Astrocyte of the spinal cord (primary cell): ENCODE measurements around the gene MAT2A.

ENCODE experiments used
- DNase-seq: peaks from one replicate; pipeline ENCODE4 v3.0.0; 2011; ENCODE audit warnings: low read depth, low spot score
- H3K4me3 ChIP-seq: 2 replicates; pipeline ENCODE4 v1.5.1; 2011; ENCODE audit warnings: low read depth, mild to moderate bottlenecking, low read length, moderate library complexity
- in situ Hi-C: cut with HindIII; loops from 2 replicates; pipeline ENCODE4 v1.10.0; 2017; ENCODE audit warnings: low sequenced_read_pairs
- TF ChIP-seq, protein P1 (sequence below): IDR thresholded peaks from 2 replicates; pipeline ENCODE4 v1.5.1; 2012; ENCODE audit warnings: low read depth, mild to moderate bottlenecking, low read length, inconsistent platforms

MAT2A gene

DNA sequence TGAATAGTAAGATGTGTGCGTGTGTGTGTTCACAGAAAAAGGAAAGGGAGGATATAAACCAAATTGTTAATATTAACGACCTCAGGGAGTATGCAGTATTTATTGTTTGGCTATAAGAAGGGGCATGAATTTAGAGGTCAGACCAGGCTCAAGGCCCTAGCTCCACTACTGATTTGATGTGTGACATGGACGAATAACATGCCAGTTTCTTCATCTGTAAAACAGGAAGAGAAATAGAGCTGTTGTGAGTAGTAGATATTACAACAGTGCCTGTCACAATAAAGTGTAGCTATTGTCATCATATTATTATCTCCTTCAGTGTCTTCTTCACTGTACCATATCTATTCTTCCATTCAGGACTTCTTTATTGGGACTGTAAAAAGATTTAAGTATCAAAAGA, 4.1 kb upstream of the MAT2A start:
- H3K4me3 ChIP-seq = no peak overlapping the region
- TF ChIP-seq, protein P1, sequence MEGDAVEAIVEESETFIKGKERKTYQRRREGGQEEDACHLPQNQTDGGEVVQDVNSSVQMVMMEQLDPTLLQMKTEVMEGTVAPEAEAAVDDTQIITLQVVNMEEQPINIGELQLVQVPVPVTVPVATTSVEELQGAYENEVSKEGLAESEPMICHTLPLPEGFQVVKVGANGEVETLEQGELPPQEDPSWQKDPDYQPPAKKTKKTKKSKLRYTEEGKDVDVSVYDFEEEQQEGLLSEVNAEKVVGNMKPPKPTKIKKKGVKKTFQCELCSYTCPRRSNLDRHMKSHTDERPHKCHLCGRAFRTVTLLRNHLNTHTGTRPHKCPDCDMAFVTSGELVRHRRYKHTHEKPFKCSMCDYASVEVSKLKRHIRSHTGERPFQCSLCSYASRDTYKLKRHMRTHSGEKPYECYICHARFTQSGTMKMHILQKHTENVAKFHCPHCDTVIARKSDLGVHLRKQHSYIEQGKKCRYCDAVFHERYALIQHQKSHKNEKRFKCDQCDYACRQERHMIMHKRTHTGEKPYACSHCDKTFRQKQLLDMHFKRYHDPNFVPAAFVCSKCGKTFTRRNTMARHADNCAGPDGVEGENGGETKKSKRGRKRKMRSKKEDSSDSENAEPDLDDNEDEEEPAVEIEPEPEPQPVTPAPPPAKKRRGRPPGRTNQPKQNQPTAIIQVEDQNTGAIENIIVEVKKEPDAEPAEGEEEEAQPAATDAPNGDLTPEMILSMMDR = no peak
- in situ Hi-C loops = loop anchor here (25.0 kb wide), 1 partner anchor 123 kb away; the partner anchor contains the start of genes CAPG and SH2D6
- DNase-seq = no peak

DNA sequence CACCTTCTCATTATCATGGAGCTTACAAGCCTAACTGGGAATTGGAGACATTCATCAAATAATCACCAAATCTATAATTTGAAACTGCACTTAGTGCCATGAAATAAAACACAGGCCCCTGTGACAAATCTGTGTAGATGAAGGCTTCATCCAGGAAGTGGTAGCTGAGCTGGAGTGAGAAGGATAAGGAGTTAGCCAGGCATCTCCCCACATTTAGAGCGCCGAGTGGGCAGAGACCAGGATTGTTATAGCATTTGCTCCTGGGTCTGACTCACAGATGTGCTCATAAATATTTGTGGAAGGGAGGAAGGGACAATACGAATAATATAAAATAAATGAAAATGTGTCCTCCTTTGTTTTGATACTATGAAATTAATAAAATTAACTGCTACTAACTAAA, 2.5 kb upstream of the MAT2A start:
- DNase-seq = peak; percentile 75
- in situ Hi-C loops = loop anchor here (25.0 kb wide), 1 partner anchor 124 kb away; the partner anchor contains the start of genes CAPG and SH2D6
- no peak overlapping the region for H3K4me3 ChIP-seq
- TF ChIP-seq, protein P1 = no peak

DNA sequence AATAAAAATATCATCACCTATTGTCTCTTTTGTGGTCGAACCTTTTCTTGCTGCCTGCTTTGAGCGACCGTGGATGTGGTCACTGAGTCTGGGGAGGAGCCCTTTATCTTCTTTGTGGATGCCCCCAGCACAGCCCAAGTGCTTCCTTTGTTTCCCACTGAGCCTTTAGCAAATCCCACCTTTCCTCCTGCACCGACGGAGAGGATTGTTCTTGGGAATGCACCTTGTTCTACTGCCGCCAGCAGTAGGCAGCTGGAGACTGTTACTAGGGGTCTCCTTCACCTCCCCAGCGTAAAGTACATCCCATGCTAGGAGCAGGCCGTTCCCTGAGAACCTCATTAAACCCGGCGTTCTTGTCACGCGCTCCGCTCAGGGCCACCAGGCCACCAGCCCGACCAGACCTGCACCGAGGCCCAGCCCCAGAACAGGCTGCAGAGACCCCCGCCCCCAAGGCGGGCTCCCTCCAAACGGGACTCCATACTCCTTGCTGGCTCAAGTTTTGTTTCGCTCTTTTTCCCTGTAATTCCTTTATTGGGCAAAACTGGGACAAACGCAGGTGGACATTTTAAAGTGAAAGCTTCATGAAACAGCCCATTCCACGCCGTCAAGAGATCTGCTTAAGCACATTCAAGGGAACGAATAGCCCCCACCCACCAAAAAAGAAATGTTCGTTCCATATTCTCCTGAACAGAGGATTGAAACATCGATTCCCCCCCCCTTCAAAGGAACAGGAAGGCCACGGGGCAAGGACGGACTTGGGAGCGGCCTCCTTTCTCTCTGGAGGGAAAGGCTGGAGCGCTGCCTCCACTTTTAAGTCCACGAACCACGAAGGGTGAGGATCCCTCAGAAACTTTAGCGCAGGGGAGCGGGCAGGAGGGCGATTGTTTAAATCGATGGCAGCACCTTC, 1.1 kb upstream of the MAT2A start:
- in situ Hi-C loops = loop anchor here (25.0 kb wide), 1 partner anchor 126 kb away; the partner anchor contains the start of genes CAPG and SH2D6

DNA sequence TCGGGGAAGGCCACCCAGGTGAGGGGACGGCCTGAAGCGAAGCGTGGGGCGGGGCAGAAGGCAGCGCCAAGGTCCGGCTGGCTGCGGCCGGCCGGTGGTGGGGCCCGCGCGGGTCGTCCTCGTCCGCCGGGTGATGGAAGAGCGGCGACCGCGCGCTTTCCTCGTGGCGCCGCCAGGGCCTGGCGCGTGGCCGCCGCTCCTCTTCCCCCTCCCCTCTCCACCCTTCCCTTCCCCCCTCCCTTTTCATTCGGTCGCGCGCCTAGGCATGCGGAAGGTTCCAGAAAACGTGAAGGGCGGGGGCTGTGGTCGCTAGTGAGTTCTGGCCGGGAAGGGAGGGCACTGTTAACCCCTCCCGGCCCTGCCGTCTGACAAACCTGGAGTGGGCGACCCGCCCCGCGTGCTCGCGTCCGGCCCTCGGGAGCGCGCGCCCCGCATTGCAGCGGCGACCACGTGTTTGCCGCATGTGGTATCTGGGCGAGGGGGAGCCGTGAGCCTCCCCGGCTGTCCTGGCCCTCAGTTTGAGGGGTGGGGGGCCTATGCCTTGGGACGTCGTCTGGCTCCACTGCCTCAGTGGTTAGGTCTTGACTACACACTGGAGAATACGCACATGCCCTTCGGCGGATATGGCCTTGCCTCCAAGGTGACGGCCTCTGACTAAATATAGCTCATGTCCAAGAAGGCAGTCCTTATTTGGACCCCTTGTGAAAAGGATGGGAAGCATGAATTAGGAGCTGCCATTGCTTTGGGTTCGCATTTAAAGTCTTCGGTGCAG, 579 bp downstream of the MAT2A start:
- in situ Hi-C loops = loop anchor here (25.0 kb wide), 1 partner anchor 127 kb away; the partner anchor contains the start of genes CAPG and SH2D6
- H3K4me3 ChIP-seq = peak overlapping the region; percentile 64
- peak; percentile 73 for DNase-seq
- TF ChIP-seq, protein P1 = no peak

More for the DNA sequence above, 1.1 kb upstream of the MAT2A start:
- TF ChIP-seq, protein P1 = no peak
- peak overlapping the region; percentile 64 for H3K4me3 ChIP-seq
- no peak for DNase-seq

DNA sequence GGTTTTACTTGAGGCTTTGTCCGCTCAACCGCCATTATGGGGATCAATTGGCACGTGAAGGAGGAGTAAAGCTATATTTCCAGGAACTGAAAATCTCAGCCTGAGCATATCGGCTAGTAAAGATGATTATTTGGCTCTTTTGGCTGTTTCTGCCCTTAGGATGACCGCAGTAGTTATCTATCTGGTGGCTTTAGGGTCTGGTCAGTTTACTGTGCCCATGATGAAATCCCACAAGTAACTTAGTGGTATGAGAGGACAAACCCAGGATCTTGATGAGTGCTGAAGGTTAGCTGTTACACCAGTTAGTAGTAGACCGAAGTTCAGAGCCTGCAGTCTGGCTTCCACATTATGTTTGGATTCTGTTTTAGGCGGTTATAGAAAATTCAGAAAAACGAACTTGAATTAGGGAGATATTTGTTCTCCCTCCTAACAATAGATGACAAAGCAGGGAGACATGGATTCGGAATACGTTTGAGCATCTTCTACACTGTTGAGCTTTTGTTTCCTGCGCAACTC, 1.2 kb downstream of the MAT2A start:
- TF ChIP-seq, protein P1 = no peak
- H3K4me3 ChIP-seq = peak overlapping the region; percentile 64
- in situ Hi-C loops = loop anchor here (25.0 kb wide), 1 partner anchor 128 kb away; the partner anchor contains the start of genes CAPG and SH2D6
- no peak for DNase-seq

DNA sequence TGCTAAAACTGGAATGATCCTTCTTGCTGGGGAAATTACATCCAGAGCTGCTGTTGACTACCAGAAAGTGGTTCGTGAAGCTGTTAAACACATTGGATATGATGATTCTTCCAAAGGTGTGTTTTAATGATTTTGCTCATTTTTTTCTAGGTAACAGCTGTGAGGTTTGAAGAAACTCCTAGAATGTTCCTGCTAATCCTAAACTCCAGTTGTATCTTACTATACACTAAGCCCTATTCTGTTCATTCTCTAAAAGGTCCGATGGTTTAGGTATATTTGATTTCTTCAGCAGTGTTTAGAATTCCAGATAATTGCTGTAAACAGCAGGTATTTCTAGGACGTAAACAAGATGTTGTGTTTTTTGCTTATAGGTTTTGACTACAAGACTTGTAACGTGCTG, 2.3 kb downstream of the MAT2A start:
- peak overlapping the region; percentile 64 for H3K4me3 ChIP-seq
- TF ChIP-seq, protein P1 = no peak
- in situ Hi-C loops = loop anchor here (25.0 kb wide), 1 partner anchor 129 kb away; the partner anchor contains the start of genes CAPG and SH2D6
- DNase-seq = no peak
